ELR (cell line): ENCODE data around the gene ROCK2.
"Not testable (repeated sequence)": the region's sequence is repeated elsewhere in the genome, so short reads cannot be mapped to it uniquely, and the experiment has no call there.

Experiments
- DNase-seq: peaks from one replicate; pipeline ENCODE4 v3.0.0-alpha.2; 2015; ENCODE audit warnings: low read depth

ROCK2 gene

GRCh38 chr2:11235583-11235982 is 108.9 kb downstream of the ROCK2 start:
- no peak for DNase-seq

- peak; percentile 32 for DNase-seq
Observed at GRCh38 chr2:11234309-11234708, 110.1 kb downstream of the ROCK2 start.

- DNase-seq, result not testable (repeated sequence)
Observed at GRCh38 chr2:11231193-11231592, 113.2 kb downstream of the ROCK2 start.

- no peak for DNase-seq
Observed at GRCh38 chr2:11228692-11229091, 115.7 kb downstream of the ROCK2 start.

- no peak for DNase-seq
Observed at GRCh38 chr2:11227595-11227994, 116.8 kb downstream of the ROCK2 start.

GRCh38 chr2:11224887-11225286 is 119.5 kb downstream of the ROCK2 start:
- DNase-seq, result no peak

- DNase-seq, result no peak
Observed at GRCh38 chr2:11222845-11223244, 121.6 kb downstream of the ROCK2 start.

DNA sequence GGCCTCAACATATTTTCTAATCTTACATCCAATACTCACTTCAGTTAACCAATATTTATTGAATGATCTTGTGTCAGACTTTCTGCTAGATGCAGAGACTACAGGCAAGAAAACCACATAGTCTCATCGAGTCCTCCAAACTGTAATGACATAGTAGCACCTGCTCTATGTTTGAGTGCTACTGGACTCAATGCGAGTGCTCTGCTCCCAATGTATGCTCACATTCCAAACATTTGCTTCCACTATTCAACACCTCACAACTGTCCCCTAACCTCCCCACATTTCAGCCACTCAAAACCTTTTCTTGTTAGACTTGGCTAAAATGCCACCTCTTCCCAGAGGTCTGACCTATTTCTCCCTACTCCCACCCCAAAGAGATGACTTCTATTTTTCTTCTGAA is 124.0 kb downstream of the ROCK2 start:
- no peak for DNase-seq

DNA sequence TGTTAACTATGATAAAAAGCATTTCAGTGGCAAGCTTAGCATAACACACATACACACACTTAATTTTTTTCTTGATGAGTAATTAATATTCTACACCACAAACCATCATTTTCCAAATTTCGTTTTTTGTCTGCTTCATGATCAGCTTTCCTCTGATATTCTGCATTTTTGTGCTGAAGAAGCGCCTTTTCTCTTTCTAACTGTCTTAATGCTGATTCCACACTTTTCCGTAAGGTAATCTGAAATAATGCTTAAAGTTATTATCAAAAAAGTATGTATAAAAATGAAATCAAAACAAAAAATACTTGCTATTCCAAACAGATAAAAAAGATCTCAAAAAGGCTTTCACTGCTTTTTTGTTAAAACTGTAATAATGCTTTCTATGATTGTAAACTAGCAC is 129.0 kb downstream of the ROCK2 start:
- DNase-seq, result no peak

DNA sequence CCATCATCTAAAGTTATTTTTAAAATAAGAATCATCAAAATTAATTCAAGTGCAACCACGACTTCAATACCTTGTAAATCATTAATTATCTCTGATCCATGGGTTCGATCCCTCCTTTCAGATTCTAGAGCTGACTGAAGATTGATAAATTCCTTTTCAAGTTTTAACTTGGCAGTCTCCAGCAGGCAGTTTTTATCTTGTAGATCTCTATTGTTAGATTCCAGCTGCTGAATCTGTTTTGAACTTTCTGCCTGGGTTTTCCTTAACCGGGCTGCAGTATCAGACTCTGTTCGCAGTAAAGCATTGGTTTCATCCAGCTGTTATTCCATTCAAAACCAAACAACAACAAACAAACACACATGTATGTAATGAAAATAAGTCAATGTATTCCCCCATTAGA is 129.7 kb downstream of the ROCK2 start:
- no peak for DNase-seq

- no peak for DNase-seq
Observed at GRCh38 chr2:11213975-11214374, 130.5 kb downstream of the ROCK2 start.

DNA sequence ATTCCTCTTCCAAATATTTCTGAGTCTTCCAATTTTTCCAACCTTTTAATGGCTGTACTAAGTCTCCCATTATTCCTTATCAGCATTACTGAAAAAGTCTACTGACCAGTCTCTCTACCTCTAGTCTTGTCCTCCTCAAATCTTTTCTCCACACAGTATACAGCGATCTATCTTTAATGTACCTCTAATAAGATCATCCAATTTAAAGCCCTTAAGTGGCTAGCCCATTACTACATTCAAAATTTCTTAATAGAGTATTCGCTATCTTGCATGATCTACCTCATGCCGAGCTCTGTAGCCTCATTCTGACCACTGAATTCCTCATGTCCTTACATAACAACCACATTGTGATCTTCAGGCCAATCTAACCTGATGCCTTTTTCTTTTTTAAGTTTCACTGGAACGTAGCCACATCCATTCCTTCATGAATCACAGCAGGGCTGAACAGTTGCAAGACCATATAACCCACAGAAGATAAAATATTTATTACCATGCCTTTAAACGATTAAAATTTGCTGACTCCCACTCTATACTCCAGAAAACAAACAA is 131.3 kb downstream of the ROCK2 start:
- peak; percentile 45 for DNase-seq

DNA sequence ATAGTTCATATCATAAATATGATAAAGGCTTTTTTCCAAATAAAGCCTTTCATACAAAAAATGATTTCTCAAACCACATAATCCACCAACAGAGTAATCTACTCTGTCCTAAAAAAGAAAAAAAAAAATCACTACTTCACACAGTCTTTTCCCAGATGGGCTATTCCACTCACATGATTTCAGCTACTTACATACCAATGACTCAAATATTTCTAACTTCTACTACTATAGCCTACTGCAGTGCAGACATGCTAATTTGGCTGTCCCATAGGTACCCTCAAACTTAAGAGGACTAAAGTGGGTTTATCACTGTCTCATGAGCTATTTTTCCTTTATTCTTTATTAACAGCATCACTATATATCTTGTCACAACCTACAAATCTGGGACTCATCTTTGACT is 131.8 kb downstream of the ROCK2 start:
- no peak for DNase-seq

DNA sequence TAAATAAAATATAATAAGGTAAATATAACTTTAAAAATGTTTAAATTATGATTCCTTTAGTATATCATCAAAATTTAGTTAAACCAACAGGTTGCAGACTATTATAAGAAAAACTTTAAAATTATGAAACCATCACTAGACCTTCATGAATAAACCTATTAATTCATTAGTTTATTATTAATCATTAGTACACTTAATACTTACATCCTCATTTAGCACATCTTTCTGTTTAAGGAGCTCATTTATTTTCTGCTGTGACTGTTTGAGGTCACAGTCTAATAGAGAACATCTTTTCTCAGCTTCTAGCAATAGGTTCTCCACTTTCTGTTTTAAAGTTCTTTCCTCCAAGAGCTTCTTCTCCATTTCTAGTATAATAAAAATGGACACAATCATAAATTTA is 136.4 kb downstream of the ROCK2 start:
- DNase-seq, result no peak

- DNase-seq, result peak; percentile 90
Observed at GRCh38 chr2:11203480-11203879, 141.0 kb downstream of the ROCK2 start.

DNA sequence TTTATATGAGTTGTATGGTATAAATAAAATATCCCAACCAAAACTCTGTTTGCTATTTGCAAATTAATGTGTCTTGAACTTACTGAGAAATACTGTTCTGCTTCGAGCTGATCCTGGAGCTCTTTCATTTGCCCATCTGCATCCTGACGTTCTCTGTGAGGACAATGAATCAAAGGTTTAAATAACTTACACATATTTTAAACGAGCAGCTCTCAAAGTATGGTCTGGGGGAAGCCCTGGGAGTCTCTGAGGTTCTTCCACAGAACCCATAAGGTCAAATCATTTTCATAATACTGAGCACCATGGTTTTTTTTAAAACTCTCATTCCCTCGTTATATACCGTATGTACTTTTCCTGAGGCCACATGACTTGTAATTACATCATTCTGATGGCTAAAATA is 142.5 kb downstream of the ROCK2 start:
- no peak for DNase-seq

DNA sequence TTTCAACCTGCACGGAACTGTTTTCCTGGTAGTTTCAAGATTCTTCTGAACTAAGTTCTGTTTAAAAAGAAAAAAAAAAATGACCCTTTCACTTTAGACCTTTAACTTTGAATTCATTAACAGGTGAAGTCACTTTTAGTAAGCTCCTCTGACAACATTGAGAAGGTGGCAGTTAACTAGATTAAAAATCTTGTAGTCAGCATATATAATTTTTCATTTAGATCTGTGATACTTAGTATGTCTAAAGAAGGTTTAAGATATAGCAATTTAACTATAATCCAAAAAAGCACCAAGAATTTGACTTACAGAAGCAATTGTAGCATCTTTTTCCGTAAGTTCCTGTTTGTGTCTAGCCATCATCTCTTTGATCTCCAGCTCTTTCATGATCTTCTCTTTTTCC is 143.8 kb downstream of the ROCK2 start:
- DNase-seq, result no peak

DNA sequence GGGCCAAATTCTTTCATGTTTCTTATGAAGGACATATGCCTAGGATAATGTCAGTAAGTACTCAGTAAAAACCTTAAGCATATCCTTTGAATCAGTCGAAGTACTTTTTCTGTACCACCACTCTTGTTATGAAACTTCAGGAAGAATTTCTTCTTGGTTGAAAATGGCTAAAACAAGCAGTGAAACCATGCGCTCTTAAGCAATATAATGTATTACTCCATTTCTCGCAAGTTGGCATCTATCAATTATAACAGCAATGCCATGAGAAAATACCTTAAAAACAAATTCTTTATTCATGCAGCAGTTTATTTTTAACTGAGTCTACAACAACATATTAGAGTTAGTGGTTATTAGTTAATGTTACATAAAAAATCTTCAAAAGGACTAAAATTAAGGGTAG is 148.2 kb downstream of the ROCK2 start:
- DNase-seq, result no peak

DNA sequence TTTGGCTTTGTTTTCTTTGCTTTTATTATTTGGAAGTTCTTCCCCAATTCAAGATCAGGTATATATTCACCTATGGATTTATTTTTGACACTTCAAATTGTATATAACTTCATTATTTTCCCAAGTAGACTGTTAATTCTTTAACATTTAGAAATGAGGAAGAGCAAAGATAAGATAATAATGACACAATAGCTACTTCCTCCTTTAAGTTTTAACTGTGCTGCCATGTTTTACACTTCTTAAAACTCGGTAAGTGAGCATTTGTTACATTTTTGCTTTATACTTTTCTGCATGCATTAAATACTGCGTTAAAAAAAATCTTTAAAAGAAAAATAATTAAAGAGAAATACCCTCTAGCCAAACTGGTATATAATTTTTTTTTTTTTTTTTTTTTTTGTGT is 156.7 kb downstream of the ROCK2 start:
- no peak for DNase-seq

- DNase-seq, result peak; percentile 79
Observed at GRCh38 chr2:11187083-11187619, 157.3 kb downstream of the ROCK2 start.

DNA sequence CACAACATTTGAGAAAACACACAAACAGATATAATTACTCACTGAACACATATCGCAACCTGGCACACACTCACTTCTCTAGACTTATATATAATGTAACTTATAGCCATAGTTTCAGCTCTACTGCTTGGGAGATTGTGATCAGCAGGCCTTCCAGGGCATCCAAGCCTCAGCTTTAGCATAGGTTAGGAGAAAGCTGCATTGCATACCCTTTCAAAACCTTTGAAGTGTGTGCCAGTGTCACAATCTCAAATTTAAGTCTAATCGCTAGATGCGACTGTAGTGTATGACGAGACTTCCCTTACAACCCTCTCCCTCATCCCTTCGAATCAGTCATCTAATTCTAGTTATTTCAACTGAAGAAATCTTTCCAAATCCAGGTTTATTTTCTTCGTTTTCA is 158.3 kb downstream of the ROCK2 start:
- DNase-seq, result no peak

GRCh38 chr2:11182951-11183350 is 161.5 kb downstream of the ROCK2 start:
- no peak for DNase-seq

- no peak for DNase-seq
Observed at GRCh38 chr2:11180653-11181052, 163.8 kb downstream of the ROCK2 start.

- peak; percentile 36 for DNase-seq
Observed at GRCh38 chr2:11179899-11180298, 164.5 kb downstream of the ROCK2 start.

DNA sequence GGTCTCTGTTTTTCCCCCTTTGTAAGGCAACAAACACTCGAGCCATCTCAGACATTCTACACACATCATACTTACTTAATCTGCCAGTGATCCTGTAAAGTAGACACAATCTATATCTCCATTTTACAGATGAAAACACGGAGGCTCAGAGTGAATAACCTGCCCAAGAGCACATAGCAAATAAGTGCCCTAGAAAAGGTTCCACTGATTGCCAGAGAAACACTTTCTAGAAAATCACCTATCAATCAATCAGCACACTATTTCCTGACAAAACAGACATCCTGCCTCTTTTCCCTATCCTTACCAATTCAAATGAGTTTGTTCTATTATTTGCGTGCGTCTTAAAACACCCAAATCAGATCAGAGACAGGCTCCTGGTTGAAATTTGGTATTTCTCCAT is 165.2 kb downstream of the ROCK2 start:
- no peak for DNase-seq
